ENCODE measurements around the gene ARL15.

DNA sequence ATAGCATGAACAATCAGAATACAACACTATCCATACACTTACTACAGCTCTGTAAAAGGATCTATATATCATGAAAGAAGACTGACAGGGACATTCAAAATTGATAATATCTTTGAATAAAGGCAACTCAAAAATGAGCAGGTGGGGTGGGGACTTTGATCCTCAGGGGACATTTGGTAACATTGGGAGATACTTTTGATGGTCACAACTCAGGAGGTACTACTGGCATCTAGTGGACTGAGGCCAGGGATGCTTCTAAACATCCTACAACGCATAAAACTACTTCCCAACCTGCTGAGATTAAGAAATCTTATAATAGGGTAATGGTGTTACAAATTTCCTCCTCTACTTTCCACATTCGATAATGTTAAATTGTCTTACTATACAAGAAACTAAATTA lies 243.9 kb downstream of the ARL15 start:
- TF ChIP-seq POLR2A (IDR thresholded peaks at IDR 0.05) (no peak), EP300 (IDR thresholded peaks at IDR 0.05) (no peak)
- TF ChIP-seq, protein P1, sequence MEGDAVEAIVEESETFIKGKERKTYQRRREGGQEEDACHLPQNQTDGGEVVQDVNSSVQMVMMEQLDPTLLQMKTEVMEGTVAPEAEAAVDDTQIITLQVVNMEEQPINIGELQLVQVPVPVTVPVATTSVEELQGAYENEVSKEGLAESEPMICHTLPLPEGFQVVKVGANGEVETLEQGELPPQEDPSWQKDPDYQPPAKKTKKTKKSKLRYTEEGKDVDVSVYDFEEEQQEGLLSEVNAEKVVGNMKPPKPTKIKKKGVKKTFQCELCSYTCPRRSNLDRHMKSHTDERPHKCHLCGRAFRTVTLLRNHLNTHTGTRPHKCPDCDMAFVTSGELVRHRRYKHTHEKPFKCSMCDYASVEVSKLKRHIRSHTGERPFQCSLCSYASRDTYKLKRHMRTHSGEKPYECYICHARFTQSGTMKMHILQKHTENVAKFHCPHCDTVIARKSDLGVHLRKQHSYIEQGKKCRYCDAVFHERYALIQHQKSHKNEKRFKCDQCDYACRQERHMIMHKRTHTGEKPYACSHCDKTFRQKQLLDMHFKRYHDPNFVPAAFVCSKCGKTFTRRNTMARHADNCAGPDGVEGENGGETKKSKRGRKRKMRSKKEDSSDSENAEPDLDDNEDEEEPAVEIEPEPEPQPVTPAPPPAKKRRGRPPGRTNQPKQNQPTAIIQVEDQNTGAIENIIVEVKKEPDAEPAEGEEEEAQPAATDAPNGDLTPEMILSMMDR (IDR thresholded peaks at IDR 0.05): no peak
